ENCODE data around the gene FOXP1.

DNA sequence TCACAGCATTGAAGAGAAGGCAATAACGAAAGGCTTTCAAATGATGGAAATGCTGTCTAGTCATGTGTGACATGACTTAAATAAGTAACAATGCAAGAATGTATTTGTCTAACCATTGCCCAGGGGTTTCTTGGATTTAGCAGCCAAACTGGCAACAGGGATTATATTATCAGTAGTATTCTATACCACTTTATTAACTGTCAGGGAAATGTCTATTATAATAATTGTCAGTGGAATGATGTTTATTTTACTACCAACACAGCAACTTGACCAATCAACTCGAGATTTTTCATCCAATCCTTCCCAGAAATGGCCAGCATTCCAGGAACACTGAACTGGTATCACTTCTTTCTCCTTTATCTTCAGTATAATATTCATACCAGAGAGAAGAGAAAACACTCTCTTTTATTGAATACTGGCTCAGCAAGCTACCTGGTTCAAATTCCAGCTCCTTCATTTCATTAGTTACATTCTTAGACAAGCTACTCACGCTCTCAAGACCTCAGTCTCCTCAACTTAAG is 66.2 kb downstream of the FOXP1 start:
- TF ChIP-seq, protein P1, sequence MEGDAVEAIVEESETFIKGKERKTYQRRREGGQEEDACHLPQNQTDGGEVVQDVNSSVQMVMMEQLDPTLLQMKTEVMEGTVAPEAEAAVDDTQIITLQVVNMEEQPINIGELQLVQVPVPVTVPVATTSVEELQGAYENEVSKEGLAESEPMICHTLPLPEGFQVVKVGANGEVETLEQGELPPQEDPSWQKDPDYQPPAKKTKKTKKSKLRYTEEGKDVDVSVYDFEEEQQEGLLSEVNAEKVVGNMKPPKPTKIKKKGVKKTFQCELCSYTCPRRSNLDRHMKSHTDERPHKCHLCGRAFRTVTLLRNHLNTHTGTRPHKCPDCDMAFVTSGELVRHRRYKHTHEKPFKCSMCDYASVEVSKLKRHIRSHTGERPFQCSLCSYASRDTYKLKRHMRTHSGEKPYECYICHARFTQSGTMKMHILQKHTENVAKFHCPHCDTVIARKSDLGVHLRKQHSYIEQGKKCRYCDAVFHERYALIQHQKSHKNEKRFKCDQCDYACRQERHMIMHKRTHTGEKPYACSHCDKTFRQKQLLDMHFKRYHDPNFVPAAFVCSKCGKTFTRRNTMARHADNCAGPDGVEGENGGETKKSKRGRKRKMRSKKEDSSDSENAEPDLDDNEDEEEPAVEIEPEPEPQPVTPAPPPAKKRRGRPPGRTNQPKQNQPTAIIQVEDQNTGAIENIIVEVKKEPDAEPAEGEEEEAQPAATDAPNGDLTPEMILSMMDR (IDR thresholded peaks at IDR 0.05; ENCODE audit: poor library complexity), result no peak
- no peak for TF ChIP-seq EZH2phosphoT487 (IDR thresholded peaks at IDR 0.05; ENCODE audit: low read depth, severe bottlenecking, unreplicated experiment)
- TF ChIP-seq EZH2 (IDR thresholded peaks at IDR 0.05; ENCODE audit: borderline replicate concordance), result no peak
